Ovary (tissue), 9 donors: ENCODE measurements around the gene RSRC1. TPM values are rescaled to one million over a fixed set of nuclear protein-coding genes. Genes with fewer than 3 reads are reported as not detected.
"Not testable (repeated sequence)": the region's sequence is repeated elsewhere in the genome, so short reads cannot be mapped to it uniquely, and the experiment has no call there.

ENCODE experiments used
- DNase-seq, 5 donors: peaks; one replicate each; pipeline ENCODE4 v3.0.0-alpha.2; 2019 to 2020
- H3K27ac ChIP-seq, 2 donors: fragments of 200-600 bp; one replicate each; pipeline versions ENCODE4 v1.5.1 to v1.8.0; 2019 to 2022
- H3K27me3 ChIP-seq: fragments of 200-600 bp; one replicate; pipeline ENCODE4 v1.8.0; 2022
- H3K36me3 ChIP-seq: fragments of 200-600 bp; sonication (generic); one replicate; pipeline ENCODE4 v1.5.1; 2019
- H3K4me1 ChIP-seq: one replicate; pipeline ENCODE4 v1.8.1; 2013; ENCODE audit warnings: mild to moderate bottlenecking, moderate library complexity; ENCODE audit not compliant: insufficient read depth
- H3K4me3 ChIP-seq: fragments of 200-600 bp; sonication (generic); one replicate; pipeline ENCODE4 v1.5.1; 2017
- H3K9me3 ChIP-seq, 2 donors: fragments of 200-600 bp in 1 of 2; sonication (generic) in 1 of 2; one replicate each; pipeline versions ENCODE4 v1.5.1 to v1.8.1; 2013 to 2019; ENCODE audit warnings: mild to moderate bottlenecking in 1 of 2, moderate library complexity in 1 of 2
- CTCF ChIP-seq, 3 donors: fragments of 450-650 bp in 2 of 3; fragments of 200-600 bp in 1 of 3; IDR thresholded peaks; one replicate each; pipeline versions ENCODE4 v1.5.1 to v1.8.0; 2016 to 2022; ENCODE audit warnings: antibody characterized with exemption in 3 of 3, mild to moderate bottlenecking in 1 of 3
- EP300 ChIP-seq: sonication (generic); formaldehyde crosslinking; IDR thresholded peaks from one replicate; pipeline ENCODE4 v1.6.1; 2017; ENCODE audit warnings: antibody characterized with exemption
- POLR2A ChIP-seq: fragments of 450-650 bp; IDR thresholded peaks from one replicate; pipeline ENCODE4 v1.6.1; 2017; ENCODE audit warnings: antibody characterized with exemption, mild to moderate bottlenecking, moderate library complexity
- WGBS, 3 donors: extraction: QIAGEN DNeasy Blood & Tissue Kit in 1 of 3; methylation state at CpG; one replicate each; pipeline versions ENCODE4 v1.1.5 to v1.1.7; 2013 to 2017; 5-methylcytosine and 5-hydroxymethylcytosine counted together
- intact Hi-C, 4 donors: fragments of 100-400 bp; cut with DNase I; formaldehyde crosslinking; loops; one replicate each; pipeline versions ENCODE4 v1.11.0 to v1.15.1; 2022 to 2023
- polyA plus RNA-seq, 2 donors: library from polyadenylated mRNA; stranded (reverse); fragments of 200-250 nt in 1 of 2; fragments of 350-450 nt in 1 of 2; fragmentation: Illumina TruSeq in 1 of 2; extraction: RNeasy Lipid Tissue Mini Kit (QIAGEN cat#74804) in 1 of 2; gene quantifications; one replicate each; pipeline ENCODE4 v1.2.3, GENCODE V29; 2013 to 2014
- total RNA-seq, 7 donors: library from RNA; depleted of rRNA in 2 of 7; stranded (reverse); fragments of >200 nt in 2 of 7; fragmentation: NEBNext Ultra II Directional in 3 of 7; extraction: Animal tissue kit (Norgen Biotek cat#: 25700) in 3 of 7; gene quantifications; one replicate each; pipeline versions ENCODE4 v1.1.0 to v1.2.4, GENCODE V29; 2016 to 2023
- donor health status: DM: no; HTN: no; CAD: no; lungs with moderate emphysema.
- donor health status: DM: no; HTN: no; CAD: no.
- donor health status: Bipolar disorder and iron deficiency.
- donor health status: DM: yes; HTN: yes; CAD: no.
- donor health status: DM: no; HTN: no; CAD: no.
- donor health status: DM: yes; HTN: yes; CAD: no.

Gene RSRC1
- total and polyA plus RNA-seq, 9 donors: 13.4 to 45.1 (median 31.8) TPM

DNA sequence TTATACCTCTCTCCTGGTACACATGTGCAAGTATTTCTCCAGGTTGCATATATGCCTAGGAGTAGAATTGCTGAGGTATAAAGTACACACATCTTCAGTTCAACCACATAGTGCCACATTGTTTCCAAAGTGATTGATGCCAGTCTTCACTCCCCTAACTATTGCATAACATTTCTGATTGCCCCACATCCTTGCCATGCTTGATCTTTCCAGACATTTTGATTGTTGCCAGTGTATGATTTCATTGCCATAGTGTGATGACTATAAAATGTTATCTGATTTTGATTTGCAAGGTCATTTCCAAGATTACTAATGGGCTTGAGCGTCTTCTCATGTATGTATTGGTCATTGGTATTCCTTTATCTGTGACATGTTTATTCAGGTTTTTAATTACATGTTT lies 400.0 kb downstream of the RSRC1 start:
- Histone ChIP-seq H3K27ac (no peak overlapping the region), H3K36me3 (no peaks in the 10 kb centered on the region), H3K4me1 (no peaks in the 10 kb centered on the region), H3K9me3 (no peaks in the 10 kb centered on the region), H3K4me3 (no peak overlapping the region), H3K27me3 (no peaks in the 10 kb centered on the region)
- DNase-seq: no peak
- no peak for TF ChIP-seq EP300
- no peak for TF ChIP-seq POLR2A
- TF ChIP-seq CTCF (IDR thresholded peaks at IDR 0.05): no peak
- 90 to 92% (median 91%) methylated on average over 1 of the region's 1 CpG for WGBS, 3 donors
- intact Hi-C loops: no loop called here

DNA sequence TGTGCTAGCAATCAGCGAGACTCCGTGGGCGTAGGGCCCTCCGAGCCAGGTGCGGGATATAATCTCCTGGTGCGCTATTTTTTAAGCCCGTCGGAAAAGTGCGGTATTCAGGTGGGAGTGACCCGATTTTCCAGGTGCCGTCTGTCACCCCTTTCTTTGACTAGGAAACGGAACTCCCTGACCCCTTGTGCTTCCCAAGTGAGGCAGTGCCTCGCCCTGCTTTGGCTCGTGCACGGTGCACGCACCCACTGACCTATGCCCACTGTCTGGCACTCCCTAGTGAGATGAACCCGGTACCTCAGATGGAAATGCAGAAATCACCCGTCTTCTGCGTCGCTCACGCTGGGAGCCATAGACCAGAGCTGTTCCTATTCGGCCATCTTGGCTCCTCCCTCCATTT lies 406.8 kb downstream of the RSRC1 start:
- H3K27ac ChIP-seq, H3K36me3 ChIP-seq, H3K4me3 ChIP-seq, H3K27me3 ChIP-seq, DNase-seq, H3K4me1 ChIP-seq, intact Hi-C loops, H3K9me3 ChIP-seq: not testable (repeated sequence)
- WGBS, 3 donors: 90 to 96% (median 94%) methylated on average over 22 of the region's 22 CpGs

DNA sequence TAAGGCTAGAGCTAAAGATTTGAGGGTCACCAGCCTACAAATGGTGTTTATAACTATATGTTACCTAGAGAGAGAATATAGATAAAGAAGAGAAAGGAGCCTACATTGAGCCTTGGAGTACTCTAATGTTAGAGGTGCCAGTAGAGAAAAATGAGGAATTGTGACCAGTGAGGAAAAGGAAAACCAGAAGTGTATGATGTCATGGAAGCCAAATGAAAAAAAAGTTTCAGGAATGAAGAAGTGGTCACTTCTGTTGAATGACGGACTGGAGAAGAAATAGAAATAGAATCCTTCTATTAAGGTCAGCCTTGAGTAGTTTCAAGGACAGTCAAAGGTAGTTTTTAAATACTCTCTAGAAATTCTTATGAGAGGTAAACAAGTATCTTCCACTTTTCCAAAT lies 409.9 kb downstream of the RSRC1 start:
- 69 to 84% (median 83%) methylated on average over 1 of the region's 1 CpG for WGBS, 3 donors
- H3K4me3 ChIP-seq: no peak overlapping the region
- H3K27me3 ChIP-seq: no peaks in the 10 kb centered on the region
- intact Hi-C loops: no loop called here
- H3K4me1 ChIP-seq: no peaks in the 10 kb centered on the region
- H3K27ac ChIP-seq: no peak overlapping the region
- no peaks in the 10 kb centered on the region for H3K9me3 ChIP-seq
- H3K36me3 ChIP-seq: no peaks in the 10 kb centered on the region
- TF ChIP-seq CTCF (IDR thresholded peaks at IDR 0.05): no peak
- TF ChIP-seq POLR2A: no peak
- no peak for TF ChIP-seq EP300
- DNase-seq: no peak

GRCh38 chr3:158520433-158520832 lies 410.5 kb downstream of the RSRC1 start:
- no peaks in the 10 kb centered on the region for H3K27me3 ChIP-seq
- intact Hi-C loops: no loop called here
- H3K27ac ChIP-seq: no peak overlapping the region
- no peaks in the 10 kb centered on the region for H3K9me3 ChIP-seq
- no peak for DNase-seq
- H3K36me3 ChIP-seq: no peaks in the 10 kb centered on the region
- H3K4me1 ChIP-seq: no peaks in the 10 kb centered on the region
- H3K4me3 ChIP-seq: no peak overlapping the region
- TF ChIP-seq EP300 (no peak), CTCF (IDR thresholded peaks at IDR 0.05) (no peak), POLR2A (no peak)

DNA sequence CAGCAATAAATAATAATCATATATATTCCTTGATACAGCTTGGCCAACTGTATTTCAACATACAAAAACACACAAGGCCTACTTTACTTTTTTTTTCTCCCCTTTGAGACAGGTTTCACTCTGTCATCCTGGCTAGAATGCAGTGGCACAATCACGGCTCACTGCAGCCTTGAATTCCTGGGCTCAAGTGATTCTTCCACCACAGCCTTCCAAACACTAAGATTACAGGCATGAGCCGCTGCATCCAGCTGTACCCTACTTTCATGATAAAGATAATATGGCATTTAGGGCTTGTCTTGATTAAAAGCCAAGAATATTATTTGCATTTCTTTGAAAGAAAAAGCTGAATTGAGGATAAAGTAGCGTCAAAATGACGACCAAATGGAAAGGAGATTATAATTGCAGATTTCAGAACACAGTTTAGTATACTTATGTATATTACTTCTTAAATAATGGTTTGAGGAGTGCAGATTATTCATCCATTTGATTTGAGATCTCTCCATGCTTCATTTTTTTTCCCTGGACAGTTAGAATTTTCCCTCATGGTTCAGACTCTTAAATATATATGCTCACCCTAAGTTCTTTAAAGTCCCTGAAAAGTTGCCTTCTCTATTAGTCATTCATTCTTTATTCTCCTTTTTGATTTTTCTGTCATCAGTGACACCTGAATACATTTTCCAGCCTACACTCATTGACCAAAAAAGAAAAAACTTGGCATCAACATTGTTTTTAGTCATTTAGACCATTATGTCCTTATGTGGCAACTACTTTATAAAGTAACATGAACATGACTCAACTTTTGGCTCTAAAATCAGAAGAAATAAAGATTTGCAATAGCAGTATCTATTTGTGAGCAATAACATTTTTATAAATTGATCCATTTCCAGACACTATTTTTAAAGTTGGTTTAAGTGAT lies 412.6 kb downstream of the RSRC1 start:
- no peaks in the 10 kb centered on the region for H3K36me3 ChIP-seq
- 26 to 67% (median 40%) methylated on average over 4 of the region's 4 CpGs for WGBS, 3 donors
- H3K4me3 ChIP-seq: no peak overlapping the region
- DNase-seq: no peak
- TF ChIP-seq CTCF (IDR thresholded peaks at IDR 0.05) (no peak), EP300 (no peak), POLR2A (no peak)
- intact Hi-C loops: no loop called here
- H3K9me3 ChIP-seq: no peaks in the 10 kb centered on the region
- no peak overlapping the region for H3K27ac ChIP-seq
- H3K4me1 ChIP-seq: no peaks in the 10 kb centered on the region
- no peaks in the 10 kb centered on the region for H3K27me3 ChIP-seq
